Peyer's patch (tissue), 4 donors: ENCODE data around the gene SASH1. TPM values are rescaled to one million over a fixed set of nuclear protein-coding genes. Genes with fewer than 3 reads are reported as not detected.

Experiments used
- DNase-seq, 3 donors: peaks; one replicate each; pipeline ENCODE4 v3.0.0-alpha.2; 2017 to 2019
- H3K27ac ChIP-seq, 4 donors: fragments of 200-600 bp; sonication (generic); one replicate each; pipeline ENCODE4 v1.5.1; 2016 to 2019
- H3K27me3 ChIP-seq, 2 donors: fragments of 200-600 bp; sonication (generic); one replicate each; pipeline ENCODE4 v1.5.1; 2019
- H3K36me3 ChIP-seq, 3 donors: fragments of 200-600 bp; sonication (generic); one replicate each; pipeline ENCODE4 v1.5.1; 2016 to 2019
- H3K4me1 ChIP-seq, 4 donors: fragments of 200-600 bp; sonication (generic); one replicate each; pipeline ENCODE4 v1.5.1; 2016 to 2019
- H3K4me3 ChIP-seq, 4 donors: fragments of 200-600 bp; sonication (generic); 1 replicate in 3 of 4; 2 replicates in 1 of 4; pipeline ENCODE4 v1.5.1; 2016 to 2019; ENCODE audit warnings: mild to moderate bottlenecking in 1 of 4
- H3K9me3 ChIP-seq, 4 donors: fragments of 200-600 bp; sonication (generic); one replicate each; pipeline ENCODE4 v1.5.1; 2016 to 2019; ENCODE audit warnings: mild to moderate bottlenecking in 1 of 4
- CTCF ChIP-seq, 6 experiments: fragments of 450-650 bp in 4 of 6; fragments of 200-600 bp in 2 of 6; sonication (generic) in 1 of 6; IDR thresholded peaks; one replicate each; pipeline ENCODE4 v1.5.1; 2017 to 2019; ENCODE audit warnings: antibody characterized with exemption in 6 of 6, mild to moderate bottlenecking in 3 of 6, moderate library complexity in 1 of 6
- POLR2A ChIP-seq, 2 donors: fragments of 450-650 bp; IDR thresholded peaks; one replicate each; pipeline ENCODE4 v1.5.1; 2017; ENCODE audit warnings: antibody characterized with exemption in 2 of 2, mild to moderate bottlenecking in 2 of 2, moderate library complexity in 2 of 2
- total RNA-seq, 4 donors: library from RNA; depleted of rRNA; stranded (reverse); fragments of >200 nt; gene quantifications; one replicate each; pipeline ENCODE4 v1.1.0, GENCODE V29; 2016

Gene SASH1
- total RNA-seq, 4 donors from 2014 or later = 17.2 to 141 (median 38.1) TPM

DNA sequence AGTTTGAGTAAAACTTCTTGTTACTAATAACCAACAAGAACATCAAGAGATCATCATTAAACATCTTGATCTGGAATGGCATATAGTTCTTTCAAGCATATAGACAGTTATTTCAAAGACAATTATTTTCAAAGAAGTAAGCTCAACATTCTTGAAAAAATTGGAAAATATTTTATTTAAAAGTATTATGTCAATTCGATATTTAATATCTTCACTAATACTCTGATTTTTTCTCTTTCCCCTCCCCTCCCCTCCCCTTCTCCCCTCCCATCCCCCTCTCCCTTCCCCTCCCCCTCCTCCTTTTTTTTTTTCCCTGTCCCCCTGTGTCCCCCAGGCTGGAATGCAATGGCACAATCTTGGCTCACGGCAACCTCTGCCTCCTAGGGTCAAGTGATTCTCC lies 82.8 kb downstream of the SASH1 start:
- DNase-seq = no peak
- Histone ChIP-seq H3K27ac (no peak overlapping the region), H3K4me3 (no peak overlapping the region), H3K4me1 (no peaks in the 10 kb centered on the region), H3K36me3 (no peaks in the 10 kb centered on the region), H3K27me3 (no peaks in the 10 kb centered on the region), H3K9me3 (no peaks in the 10 kb centered on the region)
- TF ChIP-seq POLR2A (IDR thresholded peaks at IDR 0.05) (no peak), CTCF (IDR thresholded peaks at IDR 0.05) (no peak)

GRCh38 chr6:148426317-148426977 lies 83.8 kb downstream of the SASH1 start:
- H3K4me1 ChIP-seq = no peaks in the 10 kb centered on the region
- DNase-seq = no peak
- TF ChIP-seq CTCF (IDR thresholded peaks at IDR 0.05) = no peak
- TF ChIP-seq POLR2A (IDR thresholded peaks at IDR 0.05) = no peak
- no peak overlapping the region for H3K27ac ChIP-seq
- no peaks in the 10 kb centered on the region for H3K27me3 ChIP-seq
- no peaks in the 10 kb centered on the region for H3K36me3 ChIP-seq
- no peaks in the 10 kb centered on the region for H3K9me3 ChIP-seq
- H3K4me3 ChIP-seq = no peak overlapping the region

- no peak overlapping the region for H3K4me3 ChIP-seq
- H3K4me1 ChIP-seq = no peaks in the 10 kb centered on the region
- TF ChIP-seq POLR2A (IDR thresholded peaks at IDR 0.05) (no peak), CTCF (IDR thresholded peaks at IDR 0.05) (no peak)
- H3K27ac ChIP-seq = no peak overlapping the region
- DNase-seq = no peak
- H3K9me3 ChIP-seq = no peaks in the 10 kb centered on the region
- no peaks in the 10 kb centered on the region for H3K36me3 ChIP-seq
- no peaks in the 10 kb centered on the region for H3K27me3 ChIP-seq
Observed at GRCh38 chr6:148427333-148427732, 84.7 kb downstream of the SASH1 start.

GRCh38 chr6:148429423-148429822 lies 86.8 kb downstream of the SASH1 start:
- Histone ChIP-seq H3K27me3 (no peaks in the 10 kb centered on the region), H3K27ac (no peak overlapping the region), H3K36me3 (no peaks in the 10 kb centered on the region), H3K4me3 (no peak overlapping the region), H3K9me3 (no peaks in the 10 kb centered on the region), H3K4me1 (no peaks in the 10 kb centered on the region)
- no peak for DNase-seq
- TF ChIP-seq POLR2A (IDR thresholded peaks at IDR 0.05) (no peak), CTCF (IDR thresholded peaks at IDR 0.05) (no peak)

- TF ChIP-seq CTCF (IDR thresholded peaks at IDR 0.05) (no peak), POLR2A (IDR thresholded peaks at IDR 0.05) (no peak)
- Histone ChIP-seq H3K27me3 (no peaks in the 10 kb centered on the region), H3K27ac (no peak overlapping the region), H3K36me3 (no peaks in the 10 kb centered on the region), H3K4me1 (no peaks in the 10 kb centered on the region), H3K9me3 (no peaks in the 10 kb centered on the region), H3K4me3 (no peak overlapping the region)
- no peak for DNase-seq
Observed at GRCh38 chr6:148430897-148431296, 88.3 kb downstream of the SASH1 start.

DNA sequence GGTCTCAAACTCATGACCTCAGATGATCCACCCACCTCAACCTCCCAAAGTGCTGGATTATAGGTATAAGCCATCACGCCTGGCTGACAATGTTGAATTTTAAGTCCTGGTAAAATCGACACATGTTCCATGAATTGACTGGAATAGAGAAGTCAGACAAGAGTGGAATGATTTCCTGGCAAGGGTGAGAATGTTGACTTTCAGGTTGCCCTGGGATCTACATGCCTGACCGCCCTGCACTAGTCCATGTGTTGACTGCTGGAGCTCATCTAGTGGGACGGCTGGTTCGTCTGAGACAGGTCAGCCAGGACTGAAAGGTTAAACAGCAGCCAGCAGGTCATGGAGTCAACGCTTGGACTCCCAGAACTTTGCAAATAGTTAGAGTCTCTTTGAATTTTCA lies 88.8 kb downstream of the SASH1 start:
- no peak for TF ChIP-seq POLR2A (IDR thresholded peaks at IDR 0.05)
- no peak for TF ChIP-seq CTCF (IDR thresholded peaks at IDR 0.05)
- H3K9me3 ChIP-seq = no peaks in the 10 kb centered on the region
- H3K4me1 ChIP-seq = no peaks in the 10 kb centered on the region
- no peak overlapping the region for H3K27ac ChIP-seq
- DNase-seq = no peak
- no peaks in the 10 kb centered on the region for H3K27me3 ChIP-seq
- no peak overlapping the region for H3K4me3 ChIP-seq
- H3K36me3 ChIP-seq = no peaks in the 10 kb centered on the region
